ENCODE data around the gene INAFM1. TPM values are rescaled to one million over a fixed set of nuclear protein-coding genes. Genes with fewer than 3 reads are reported as not detected.
A peak's percentile ranks its signal among the peaks of the same experiment; 100 is the strongest.

The INAFM1 gene
- 5.5 TPM in 1 of 2 replicates, not detected in the other for total RNA-seq (2014; rRNA removed; shearing (Covaris generic); ENCODE audit: low replicate concordance)

- Histone ChIP-seq H3K36me3 (peaks cover 10% of the 10 kb centered on the region), H3K4me3 (peak within 1 kb of the TSS; percentile 59), H3K27me3 (no peaks in the 10 kb centered on the region), H3K9me3 (no peaks in the 10 kb centered on the region)
- peak; percentile 95 for DNase-seq
Measured at GRCh38 chr19:47274071-47274890, at the start of gene INAFM1. INAFM1 (plus strand) TSS chr19:47274885; CDS start chr19:47274920, 35 bp downstream.

- H3K4me3 ChIP-seq: peak overlapping the region; percentile 93
- H3K27me3 ChIP-seq: no peaks in the 10 kb centered on the region
- H3K36me3 ChIP-seq: peaks cover 45% of the 10 kb centered on the region
- H3K9me3 ChIP-seq: no peaks in the 10 kb centered on the region
- peak; percentile 87 for DNase-seq
Measured at GRCh38 chr19:47225746-47226425, 48.8 kb upstream of the INAFM1 start.

GRCh38 chr19:47226426-47227351 is 48.0 kb upstream of the INAFM1 start:
- DNase-seq: peak; percentile 96

GRCh38 chr19:47227352-47228167 is 47.1 kb upstream of the INAFM1 start:
- peak overlapping the region; percentile 93 for H3K4me3 ChIP-seq
- peaks cover 28% of the 10 kb centered on the region for H3K36me3 ChIP-seq
- H3K9me3 ChIP-seq: no peaks in the 10 kb centered on the region
- H3K27me3 ChIP-seq: no peaks in the 10 kb centered on the region
- DNase-seq: peak; percentile 99

More at GRCh38 chr19:47226426-47227351, 48.0 kb upstream of the INAFM1 start:
- H3K36me3 ChIP-seq: peaks cover 37% of the 10 kb centered on the region
- no peaks in the 10 kb centered on the region for H3K9me3 ChIP-seq
- H3K4me3 ChIP-seq: peak overlapping the region; percentile 93
- no peaks in the 10 kb centered on the region for H3K27me3 ChIP-seq

GRCh38 chr19:47228168-47228936 is 46.3 kb upstream of the INAFM1 start:
- DNase-seq: peak; percentile 71
- no peaks in the 10 kb centered on the region for H3K27me3 ChIP-seq

GRCh38 chr19:47228937-47229675 is 45.6 kb upstream of the INAFM1 start:
- no peaks in the 10 kb centered on the region for H3K9me3 ChIP-seq

More at GRCh38 chr19:47228168-47228936, 46.3 kb upstream of the INAFM1 start:
- Histone ChIP-seq H3K9me3 (no peaks in the 10 kb centered on the region), H3K36me3 (peaks cover 26% of the 10 kb centered on the region), H3K4me3 (peak overlapping the region; percentile 93)

GRCh38 chr19:47229676-47230053 is 45.0 kb upstream of the INAFM1 start:
- H3K4me3 ChIP-seq: peak overlapping the region; percentile 93
- no peak for DNase-seq
- no peaks in the 10 kb centered on the region for H3K27me3 ChIP-seq
- peaks cover 15% of the 10 kb centered on the region for H3K36me3 ChIP-seq
- H3K9me3 ChIP-seq: no peaks in the 10 kb centered on the region

More at GRCh38 chr19:47228937-47229675, 45.6 kb upstream of the INAFM1 start:
- Histone ChIP-seq H3K4me3 (peak overlapping the region; percentile 93), H3K27me3 (no peaks in the 10 kb centered on the region), H3K36me3 (peaks cover 19% of the 10 kb centered on the region)
- peak; percentile 26 for DNase-seq

GRCh38 chr19:47230054-47230920 is 44.4 kb upstream of the INAFM1 start:
- H3K27me3 ChIP-seq: no peaks in the 10 kb centered on the region
- H3K4me3 ChIP-seq: peak overlapping the region; percentile 93
- peak; percentile 72 for DNase-seq
- peaks cover 11% of the 10 kb centered on the region for H3K36me3 ChIP-seq
- H3K9me3 ChIP-seq: no peaks in the 10 kb centered on the region

- Histone ChIP-seq H3K9me3 (no peaks in the 10 kb centered on the region), H3K27me3 (no peaks in the 10 kb centered on the region), H3K36me3 (peaks cover 6% of the 10 kb centered on the region), H3K4me3 (peak within 1 kb of the TSS; percentile 93)
- no peak for DNase-seq
Measured at GRCh38 chr19:47230921-47231214, 43.8 kb upstream of the INAFM1 start, which contains the start of gene BBC3. BBC3 (minus strand) TSS chr19:47231199; CDS start chr19:47228431, 2,768 bp downstream.

GRCh38 chr19:47231215-47232054 is 43.2 kb upstream of the INAFM1 start:
- peak overlapping the region; percentile 93 for H3K4me3 ChIP-seq
- H3K36me3 ChIP-seq: peaks cover 5% of the 10 kb centered on the region
- no peaks in the 10 kb centered on the region for H3K27me3 ChIP-seq
- DNase-seq: peak; percentile 92
- H3K9me3 ChIP-seq: 0 out of 2 replicates have a peak, but pooled peaks cover 2% of the 10 kb centered on the region

- H3K9me3 ChIP-seq: 0 out of 2 replicates have a peak, but pooled peaks cover 2% of the 10 kb centered on the region
- H3K27me3 ChIP-seq: no peaks in the 10 kb centered on the region
- no peaks in the 10 kb centered on the region for H3K36me3 ChIP-seq
- peak; percentile 74 for DNase-seq
- H3K4me3 ChIP-seq: peak overlapping the region; percentile 93
Measured at GRCh38 chr19:47232422-47233211, 42.1 kb upstream of the INAFM1 start.

GRCh38 chr19:47236072-47236675 is 38.5 kb upstream of the INAFM1 start:
- Histone ChIP-seq H3K27me3 (no peaks in the 10 kb centered on the region), H3K36me3 (no peaks in the 10 kb centered on the region), H3K4me3 (no peak overlapping the region), H3K9me3 (0 out of 2 replicates have a peak, but pooled peaks cover 2% of the 10 kb centered on the region)
- DNase-seq: no peak
